Neural crest cell (in vitro differentiated cells): ENCODE measurements around the gene SYNPO2L. TPM values are rescaled to one million over a fixed set of nuclear protein-coding genes. Genes with fewer than 3 reads are reported as not detected.

Experiments
- total RNA-seq: library from RNA; stranded (reverse); gene quantifications from 2 replicates; pipeline ENCODE4 v1.2.1, GENCODE V29; 2021

SYNPO2L gene
- total RNA-seq, 1 donor from 2014 or later, result 0.12 TPM

Other genes starting within 250 kb of the SYNPO2L start
- 48.1 and 48.8 TPM in 2 replicates for gene ANXA7, start 242.0 kb downstream of the SYNPO2L start, total RNA-seq
- 2.1 and 2.6 TPM in 2 replicates for gene MSS51, start 222.5 kb downstream of the SYNPO2L start, total RNA-seq
- 45.6 and 46.9 TPM in 2 replicates for gene PPP3CB, start 160.0 kb downstream of the SYNPO2L start, total RNA-seq
- 64.8 and 66.1 TPM in 2 replicates for gene USP54, start 64.7 kb downstream of the SYNPO2L start, total RNA-seq
- 0.16 and 0.18 TPM in 2 replicates for gene MYOZ1, start 14.6 kb downstream of the SYNPO2L start, total RNA-seq
- 8.8 TPM in 2 replicates for gene AGAP5, start 42.1 kb upstream of the SYNPO2L start, total RNA-seq
- gene SEC24C, start 88.3 kb upstream of the SYNPO2L start, total RNA-seq, result 81.4 and 85.9 TPM in 2 replicates
- 34.8 and 38.9 TPM in 2 replicates for gene CHCHD1, start 126.0 kb upstream of the SYNPO2L start, total RNA-seq
- 74.9 and 75.7 TPM in 2 replicates for gene ZSWIM8, start 129.6 kb upstream of the SYNPO2L start, total RNA-seq
- gene NDST2, start 155.6 kb upstream of the SYNPO2L start, total RNA-seq, result 27.6 and 35.7 TPM in 2 replicates
- 25.5 and 25.7 TPM in 2 replicates for gene CAMK2G, start 218.5 kb upstream of the SYNPO2L start, total RNA-seq